Smooth muscle cell of the brain vasculature (primary cell): ENCODE data around the gene DPYD.
A peak's percentile ranks its signal among the peaks of the same experiment; 100 is the strongest.

Experiments used
- DNase-seq: peaks from one replicate; pipeline ENCODE4 v3.0.0-alpha.2; 2012; ENCODE audit warnings: low read depth, low spot score

The DPYD gene

GRCh38 chr1:97907886-97908285, 12.9 kb downstream of the DPYD start:
- DNase-seq: no peak

DNA sequence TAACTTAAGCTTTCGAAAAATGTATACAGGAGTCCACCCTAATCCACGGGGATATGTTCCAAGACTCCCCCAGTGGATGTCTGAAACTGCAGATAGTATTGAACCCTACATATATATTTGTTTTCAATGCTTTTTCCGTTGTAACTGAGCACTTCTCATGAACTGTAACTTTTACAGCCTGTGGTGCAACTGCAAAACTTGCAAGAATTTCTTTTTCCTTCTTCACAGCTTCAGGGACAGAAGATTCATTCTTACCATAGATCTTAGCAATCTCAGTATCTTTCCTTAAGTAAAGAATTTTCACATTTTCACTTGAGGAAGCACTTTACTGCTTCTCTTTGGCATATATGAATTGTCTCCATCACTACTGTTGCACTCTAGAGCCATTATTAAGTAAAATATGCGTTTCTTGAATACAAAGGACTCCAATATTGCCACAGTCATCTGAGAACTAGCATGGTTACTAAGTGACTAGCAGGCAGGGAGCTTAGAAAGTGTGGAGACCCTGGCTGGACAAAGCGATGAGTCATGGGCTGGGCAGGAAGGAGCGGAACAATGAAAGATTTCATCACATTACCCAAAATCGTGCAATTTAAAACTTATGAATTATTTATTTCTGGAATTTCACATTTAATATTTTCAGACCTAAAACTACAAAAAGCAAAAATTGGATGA, 14.1 kb downstream of the DPYD start:
- no peak for DNase-seq

DNA sequence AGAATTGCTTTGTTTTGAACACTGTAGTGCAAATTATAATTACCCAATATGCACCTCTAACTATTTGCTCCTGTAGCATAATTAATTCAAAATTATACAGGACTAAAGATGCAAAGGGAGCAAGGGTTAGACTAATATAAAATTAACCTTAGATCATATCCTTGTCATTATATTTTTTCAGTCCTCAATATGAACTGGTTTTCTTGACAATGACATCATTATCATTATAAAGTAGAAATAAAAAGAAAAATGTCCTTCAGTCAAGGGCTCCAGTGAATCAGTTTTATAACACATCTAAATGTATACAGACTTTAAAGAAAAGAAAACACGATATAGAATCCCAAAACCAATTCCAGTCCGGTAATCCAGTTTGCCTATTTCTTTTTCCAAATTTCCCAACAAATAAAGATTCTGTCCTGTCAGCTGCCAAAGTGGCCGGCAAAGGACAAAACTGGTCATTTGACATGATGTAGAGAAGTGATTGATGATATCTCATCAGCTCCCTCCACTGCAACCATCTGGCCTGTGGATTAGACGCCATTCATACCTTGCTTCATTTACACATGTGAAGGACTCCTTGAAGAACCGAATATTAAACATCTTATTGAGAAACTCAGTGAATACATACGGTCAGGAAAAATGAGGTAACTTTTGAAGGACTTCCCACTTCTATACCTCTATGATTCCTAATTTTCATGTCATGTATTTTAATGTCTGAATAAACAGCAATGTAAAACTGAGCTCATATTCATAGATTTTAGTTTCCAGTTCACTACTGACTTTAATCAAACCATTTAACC, 15.5 kb downstream of the DPYD start:
- no peak for DNase-seq

DNA sequence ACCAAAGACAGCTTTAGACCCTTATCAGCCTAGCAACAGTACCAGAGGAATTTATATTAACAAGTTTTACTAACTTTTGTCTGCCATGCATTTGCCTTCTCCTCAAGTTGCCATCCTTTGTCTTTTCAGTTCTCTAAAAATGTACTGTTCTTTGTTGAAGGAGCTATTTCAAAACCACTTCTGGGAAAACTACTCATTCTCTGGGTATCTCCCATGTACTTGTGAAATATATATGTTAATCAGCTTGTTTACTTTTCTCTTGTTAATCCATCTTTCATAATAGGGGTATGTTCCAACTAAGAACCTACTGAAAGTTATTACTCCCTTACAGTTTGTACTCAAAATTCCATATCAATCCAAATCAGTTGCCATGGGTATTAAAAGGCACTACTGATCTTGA, 16.3 kb downstream of the DPYD start:
- no peak for DNase-seq

DNA sequence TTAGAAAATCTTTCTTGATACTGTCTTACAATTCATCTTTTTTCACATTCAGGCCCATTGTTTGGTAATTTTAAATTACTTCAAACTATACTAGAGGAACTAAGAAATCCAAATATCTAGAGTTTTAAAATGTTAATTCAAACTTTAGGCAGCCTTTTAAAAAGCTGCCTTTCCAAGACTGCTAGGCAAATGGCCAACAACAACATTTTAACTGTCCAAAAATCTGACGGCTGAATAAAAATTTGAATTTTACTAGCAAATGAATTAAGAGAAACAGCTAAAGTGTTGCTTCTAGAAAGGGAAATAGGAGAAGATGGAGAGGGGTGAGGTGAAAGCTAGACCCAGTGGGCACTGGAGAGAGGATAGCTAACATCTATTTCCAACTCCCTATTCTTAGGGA, 17.2 kb downstream of the DPYD start:
- no peak for DNase-seq

DNA sequence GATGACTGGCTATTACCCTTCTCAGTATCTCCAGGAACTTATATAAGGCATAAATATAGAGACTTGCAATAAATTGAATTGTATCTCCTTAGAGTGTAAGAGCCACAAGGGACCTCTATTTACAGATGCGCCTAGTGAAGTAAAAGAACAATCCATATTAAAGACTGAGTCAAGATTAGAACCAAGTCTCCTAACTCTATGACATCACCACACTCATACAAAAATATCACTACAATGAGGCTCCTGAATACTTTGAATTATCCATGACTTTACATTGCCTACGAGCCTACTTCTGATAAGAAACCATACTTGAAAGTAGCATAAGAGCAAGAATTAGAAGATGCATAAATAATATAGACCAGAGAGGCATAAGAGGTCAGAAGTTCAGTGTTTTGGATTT, 18.8 kb downstream of the DPYD start:
- DNase-seq: no peak

GRCh38 chr1:97901017-97901658, 19.7 kb downstream of the DPYD start:
- no peak for DNase-seq

- DNase-seq: no peak
Observed at GRCh38 chr1:97898948-97899347, 21.9 kb downstream of the DPYD start.

DNA sequence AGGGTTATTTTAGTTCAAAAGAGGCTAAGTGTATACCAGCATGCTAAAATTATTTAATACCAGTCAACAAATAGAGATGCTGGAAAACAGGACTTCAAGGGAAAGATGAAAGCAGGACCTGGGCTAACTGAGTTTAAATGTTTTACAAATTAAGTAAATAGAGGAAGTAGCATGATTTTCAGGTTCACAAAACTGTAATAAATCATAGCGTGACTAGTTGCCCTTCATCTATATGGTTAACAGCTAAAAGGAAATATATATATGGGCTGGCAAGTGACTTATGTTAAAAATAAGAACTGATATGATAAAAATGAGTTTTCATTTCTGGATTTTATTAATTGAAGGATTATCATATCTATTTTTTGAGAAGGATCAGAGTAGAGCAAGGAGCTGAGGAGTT, 25.6 kb downstream of the DPYD start:
- DNase-seq: no peak

- no peak for DNase-seq
Observed at GRCh38 chr1:97893844-97894243, 27.0 kb downstream of the DPYD start.

DNA sequence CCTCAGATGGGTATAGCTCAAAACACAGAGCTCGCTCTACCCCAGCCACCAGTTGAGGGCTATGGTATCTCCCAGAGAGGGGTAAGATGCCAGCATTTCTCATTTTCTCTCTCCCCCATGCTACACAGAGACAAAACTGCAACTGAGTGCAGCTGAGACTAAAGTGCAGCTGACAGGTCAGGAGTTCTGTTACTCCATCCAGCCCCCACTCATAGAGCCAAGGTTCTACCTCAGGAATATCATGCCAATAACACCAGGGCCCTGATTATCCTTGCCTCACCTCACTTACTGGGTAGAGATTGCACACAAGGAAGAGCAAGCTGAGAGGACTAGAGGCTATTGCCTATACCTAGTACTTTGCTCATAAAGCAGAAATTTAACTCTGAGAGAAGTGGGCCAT, 34.6 kb downstream of the DPYD start:
- no peak for DNase-seq

GRCh38 chr1:97883823-97884222, 37.0 kb downstream of the DPYD start:
- no peak for DNase-seq

- DNase-seq: no peak
Observed at GRCh38 chr1:97877307-97877706, 43.5 kb downstream of the DPYD start.

- DNase-seq: no peak
Observed at GRCh38 chr1:97875996-97876395, 44.8 kb downstream of the DPYD start.

DNA sequence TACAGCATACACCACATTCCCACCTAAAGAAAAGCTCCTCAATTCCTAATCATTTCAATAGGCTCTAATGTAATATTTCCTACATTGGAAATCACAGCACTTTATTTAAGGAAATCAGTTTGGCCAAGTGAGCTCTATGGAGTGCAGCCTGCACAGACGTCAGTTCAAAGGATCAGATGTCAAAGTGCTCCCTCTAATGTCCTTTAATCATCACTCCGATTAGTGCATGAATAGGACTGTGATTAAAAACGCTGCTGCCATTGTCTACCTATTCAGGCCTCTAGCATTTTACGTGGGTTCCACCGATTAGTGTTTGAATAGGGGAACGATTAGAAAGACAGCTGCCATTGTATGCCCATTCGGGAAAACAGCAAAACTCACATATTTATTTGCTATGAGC, 50.2 kb downstream of the DPYD start:
- no peak for DNase-seq

DNA sequence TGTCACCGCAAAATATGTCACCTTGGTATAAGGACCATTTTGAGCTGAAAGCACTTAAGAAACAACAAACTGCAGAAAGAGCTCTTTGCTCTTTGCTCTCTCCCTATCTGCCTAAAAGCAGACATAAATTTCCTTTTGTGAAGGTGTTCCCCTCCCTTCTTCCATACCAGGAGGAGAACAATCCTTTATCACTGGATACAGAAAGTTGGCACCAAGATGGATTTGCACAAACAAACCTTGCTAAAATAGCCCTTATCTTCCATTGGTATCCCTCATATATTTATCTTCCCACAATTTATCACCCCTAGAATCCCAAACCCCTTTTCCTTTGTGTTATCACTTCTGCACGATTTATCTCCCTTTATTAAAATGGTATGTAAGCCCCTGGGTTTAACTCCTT, 51.4 kb downstream of the DPYD start:
- DNase-seq: no peak

GRCh38 chr1:97867127-97867526, 53.7 kb downstream of the DPYD start:
- DNase-seq: no peak

- DNase-seq: no peak
Observed at GRCh38 chr1:97864615-97865014, 56.2 kb downstream of the DPYD start.

- DNase-seq: no peak
Observed at GRCh38 chr1:97853221-97853620, 67.6 kb downstream of the DPYD start.

GRCh38 chr1:97849345-97850340, 71.2 kb downstream of the DPYD start:
- peak; percentile 39 for DNase-seq

DNA sequence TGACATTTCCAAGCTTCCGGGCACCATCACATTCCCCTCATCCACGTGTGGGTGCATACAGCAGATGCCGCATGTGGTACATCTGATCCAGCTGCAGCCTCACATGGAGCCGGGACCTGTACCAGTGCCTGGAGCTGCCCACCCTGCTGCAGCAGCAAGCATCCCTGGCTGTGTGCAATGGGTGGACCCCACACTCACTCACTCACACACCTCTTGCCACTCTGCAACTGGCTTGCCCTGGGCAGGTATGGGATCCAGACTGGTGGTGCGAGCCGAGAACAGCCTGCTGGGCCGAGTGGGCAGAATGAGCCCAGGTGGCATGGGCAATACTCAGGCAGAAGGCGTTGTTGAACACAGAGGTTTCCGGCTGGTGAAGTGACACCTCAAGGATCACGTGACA, 75.0 kb downstream of the DPYD start:
- no peak for DNase-seq
